GM12891 (cell line): Measurements from ENCODE around the gene ITPR3.

ENCODE experiments used
- PAX5 ChIP-seq: IDR thresholded peaks from 2 replicates; pipeline ENCODE4 v1.6.1; 2011; ENCODE audit warnings: low read length, moderate library complexity, mild to moderate bottlenecking; ENCODE audit not compliant: insufficient read depth, severe bottlenecking
- POLR2A ChIP-seq: IDR thresholded peaks from 2 replicates; pipeline ENCODE4 v1.6.1; 2011; ENCODE audit warnings: low read depth, low read length, control low read depth
- POLR2AphosphoS5 ChIP-seq: IDR thresholded peaks from 2 replicates; pipeline ENCODE4 v1.6.1; 2011; ENCODE audit warnings: low read depth, low read length, control low read depth
- POU2F2 ChIP-seq: IDR thresholded peaks from 2 replicates; pipeline ENCODE4 v1.6.1; 2011; ENCODE audit warnings: low read depth, mild to moderate bottlenecking, control low read depth, low read length, moderate library complexity
- SPI1 ChIP-seq: IDR thresholded peaks from 2 replicates; pipeline ENCODE4 v1.6.1; 2011; ENCODE audit warnings: low read depth, low read length, control low read depth
- TAF1 ChIP-seq: IDR thresholded peaks from 2 replicates; pipeline ENCODE4 v1.6.1; 2011; ENCODE audit warnings: low read depth, low read length, control low read depth

- no peak for TF ChIP-seq POLR2A
- no peak for TF ChIP-seq POLR2AphosphoS5
- no peak for TF ChIP-seq SPI1
- no peak for TF ChIP-seq TAF1
- TF ChIP-seq PAX5: no peak
- no peak for TF ChIP-seq POU2F2
Measured at GRCh38 chr6:33620158-33620855, 815 bp upstream of the ITPR3 start.
